Head of caudate nucleus (tissue), 42 donors: ENCODE results near the gene MMP2.

Source experiments
- DNase-seq, 42 donors: peaks; one replicate each; pipeline versions ENCODE4 v3.0.0 to v3.0.0-alpha.2; 2020 to 2021; ENCODE audit warnings: mixed read lengths in 7 of 42
- intact Hi-C: fragments of 100-400 bp; cut with DNase I; formaldehyde crosslinking; loops from one replicate; pipeline ENCODE4 v1.15.0; 2022

The MMP2 gene

GRCh38 chr16:55489119-55489955 lies 10.3 kb downstream of the MMP2 start:
- DNase-seq = no peak
- intact Hi-C loops = no loop called here

GRCh38 chr16:55489956-55490265 lies 10.9 kb downstream of the MMP2 start:
- intact Hi-C loops = loop anchor here (10.0 kb wide), 1 partner anchor 215 kb away; no protein-coding TSS in a partner anchor

GRCh38 chr16:55490301-55490700 lies 11.3 kb downstream of the MMP2 start:
- DNase-seq = no peak
- intact Hi-C loops = loop anchor here (10.0 kb wide), 1 partner anchor 214 kb away; no protein-coding TSS in a partner anchor

More at GRCh38 chr16:55489956-55490265, 10.9 kb downstream of the MMP2 start:
- no peak for DNase-seq

- DNase-seq = peak in 1 of 42 donors; percentile 19
- intact Hi-C loops = loop anchor here (10.0 kb wide), 1 partner anchor 213 kb away; no protein-coding TSS in a partner anchor
Observed at GRCh38 chr16:55491691-55492090, 12.7 kb downstream of the MMP2 start.

GRCh38 chr16:55492756-55493380 lies 13.9 kb downstream of the MMP2 start:
- intact Hi-C loops = loop anchor here (10.0 kb wide), 1 partner anchor 212 kb away; no protein-coding TSS in a partner anchor
- peak in 3 of 42 donors; percentile 0 to 24 (median 17) for DNase-seq

- intact Hi-C loops = loop anchor here (2.0 to 10.0 kb wide), 2 partner anchors 48 to 210 kb away; no protein-coding TSS in a partner anchor
- DNase-seq = peak in 38 of 42 donors; percentile 21 to 87 (median 66)
Observed at GRCh38 chr16:55494994-55495421, 16.0 kb downstream of the MMP2 start.

- DNase-seq = peak in 2 of 42 donors; percentile 35 to 40
- intact Hi-C loops = loop anchor here (2.0 to 10.0 kb wide), 2 partner anchors 47 to 209 kb away; no protein-coding TSS in a partner anchor
Observed at GRCh38 chr16:55495616-55496289, 16.8 kb downstream of the MMP2 start.

GRCh38 chr16:55496509-55497145 lies 17.6 kb downstream of the MMP2 start:
- intact Hi-C loops = loop anchor here (10.0 kb wide), 1 partner anchor 208 kb away; no protein-coding TSS in a partner anchor
- peak in 2 of 42 donors; percentile 32 to 40 for DNase-seq

- intact Hi-C loops = loop anchor here (10.0 kb wide), 1 partner anchor 207 kb away; no protein-coding TSS in a partner anchor
- peak in 1 of 42 donors; percentile 33 for DNase-seq
Observed at GRCh38 chr16:55497558-55497957, 18.6 kb downstream of the MMP2 start.

GRCh38 chr16:55498101-55498500 lies 19.1 kb downstream of the MMP2 start:
- DNase-seq = peak in 2 of 42 donors; percentile 35 to 44
- intact Hi-C loops = loop anchor here (10.0 kb wide), 1 partner anchor 207 kb away; no protein-coding TSS in a partner anchor

- intact Hi-C loops = loop anchor here (10.0 kb wide), 1 partner anchor 206 kb away; no protein-coding TSS in a partner anchor
- peak in 3 of 42 donors; percentile 6 to 22 (median 16) for DNase-seq
Observed at GRCh38 chr16:55499281-55499680, 20.3 kb downstream of the MMP2 start.

GRCh38 chr16:55499951-55500529 lies 21.0 kb downstream of the MMP2 start:
- intact Hi-C loops = loop anchor here (10.0 kb wide), 1 partner anchor 205 kb away; no protein-coding TSS in a partner anchor
- DNase-seq = peak in 11 of 42 donors; percentile 29 to 59 (median 44)

- intact Hi-C loops = no loop called here
- peak in 39 of 42 donors; percentile 27 to 83 (median 64) for DNase-seq
Observed at GRCh38 chr16:55500530-55501011, 21.6 kb downstream of the MMP2 start.

GRCh38 chr16:55501549-55502322 lies 22.7 kb downstream of the MMP2 start:
- DNase-seq = peak in 2 of 42 donors; percentile 34 to 40

GRCh38 chr16:55502801-55503366 lies 23.9 kb downstream of the MMP2 start:
- intact Hi-C loops = no loop called here
- DNase-seq = peak; percentile 84 to 98 (median 94)

More at GRCh38 chr16:55501549-55502322, 22.7 kb downstream of the MMP2 start:
- intact Hi-C loops = no loop called here

- intact Hi-C loops = no loop called here
- peak in 1 of 42 donors; percentile 25 for DNase-seq
Observed at GRCh38 chr16:55503726-55504550, 24.9 kb downstream of the MMP2 start.
